Large intestine (tissue), 3 donors: ENCODE results near the gene CRELD1. TPM values are rescaled to one million over a fixed set of nuclear protein-coding genes. Genes with fewer than 3 reads are reported as not detected.

Source experiments
- DNase-seq, 2 donors: peaks; one replicate each; pipeline versions ENCODE4 v3.0.0 to v3.0.0-alpha.2; 2013
- H3K27ac ChIP-seq: one replicate; pipeline ENCODE4 v1.5.1; 2013; ENCODE audit warnings: low read length
- H3K27me3 ChIP-seq: 2 replicates; pipeline ENCODE4 v1.6.1; 2013; ENCODE audit warnings: low read length; ENCODE audit not compliant: control insufficient read depth, insufficient read depth
- H3K36me3 ChIP-seq: 2 replicates; pipeline ENCODE4 v1.6.1; 2013; ENCODE audit warnings: low read length; ENCODE audit not compliant: control insufficient read depth, insufficient read depth
- H3K4me1 ChIP-seq: one replicate; pipeline ENCODE4 v1.6.1; 2013; ENCODE audit warnings: low read length; ENCODE audit not compliant: control insufficient read depth, insufficient read depth
- H3K4me3 ChIP-seq: one replicate; pipeline ENCODE4 v1.5.1; 2013; ENCODE audit warnings: low read length
- H3K9me3 ChIP-seq: one replicate; pipeline ENCODE4 v1.6.1; 2013; ENCODE audit warnings: mild to moderate bottlenecking, low read depth, low read length, moderate library complexity; ENCODE audit not compliant: control insufficient read depth
- WGBS: methylation state at CpG from one replicate; pipeline ENCODE4 v1.1.5; 2013; ENCODE audit warnings: low lambda C conversion rate; ENCODE audit not compliant: insufficient coverage; 5-methylcytosine and 5-hydroxymethylcytosine counted together
- polyA plus RNA-seq: library from polyadenylated mRNA; unstranded; fragments of 120-200 nt; gene quantifications from one replicate; pipeline ENCODE4 v1.2.1, GENCODE V29; 2013

The CRELD1 gene
- polyA plus RNA-seq, 1 donor = 64.8 TPM

- Histone ChIP-seq H3K4me1 (peaks cover 5% of the 10 kb centered on the region), H3K36me3 (peaks cover 30% of the 10 kb centered on the region), H3K4me3 (no peak overlapping the region), H3K9me3 (peaks cover 6% of the 10 kb centered on the region), H3K27me3 (no peaks in the 10 kb centered on the region), H3K27ac (no peak overlapping the region)
- no peak for DNase-seq
- WGBS = 100% methylated on average over 1 of the region's 10 CpGs
Observed at GRCh38 chr3:9945358-9945757, 11.7 kb downstream of the CRELD1 start.

GRCh38 chr3:9946112-9947024 is 12.7 kb downstream of the CRELD1 start:
- Histone ChIP-seq H3K27ac (peak overlapping the region; percentile 69), H3K4me1 (peaks cover 5% of the 10 kb centered on the region), H3K36me3 (peaks cover 23% of the 10 kb centered on the region), H3K9me3 (peaks cover 6% of the 10 kb centered on the region), H3K4me3 (peak overlapping the region; percentile 83), H3K27me3 (peaks cover under 1% of the 10 kb centered on the region)
- WGBS = no CpG with 5 or more reads among the region's 90 CpGs
- DNase-seq = peak; percentile 91 to 93

- Histone ChIP-seq H3K27me3 (peaks cover 5% of the 10 kb centered on the region), H3K27ac (peak overlapping the region; percentile 63), H3K36me3 (peaks cover 22% of the 10 kb centered on the region), H3K9me3 (peaks cover 6% of the 10 kb centered on the region), H3K4me1 (peaks cover 5% of the 10 kb centered on the region), H3K4me3 (peak overlapping the region; percentile 63)
- peak; percentile 74 to 76 for DNase-seq
- no CpG with 5 or more reads among the region's 86 CpGs for WGBS
Observed at GRCh38 chr3:9947025-9947995, 13.7 kb downstream of the CRELD1 start.

GRCh38 chr3:9948586-9948985 is 15.0 kb downstream of the CRELD1 start:
- WGBS = no CpG with 5 or more reads among the region's 3 CpGs

GRCh38 chr3:9949115-9949514 is 15.5 kb downstream of the CRELD1 start:
- no peak overlapping the region for H3K27ac ChIP-seq
- H3K4me3 ChIP-seq = no peak overlapping the region
- no peak for DNase-seq
- peaks cover 6% of the 10 kb centered on the region for H3K9me3 ChIP-seq
- WGBS = no CpG with 5 or more reads among the region's 7 CpGs
- peaks cover 11% of the 10 kb centered on the region for H3K36me3 ChIP-seq
- H3K27me3 ChIP-seq = peaks cover 5% of the 10 kb centered on the region
- H3K4me1 ChIP-seq = peaks cover 5% of the 10 kb centered on the region

More at GRCh38 chr3:9948586-9948985, 15.0 kb downstream of the CRELD1 start:
- H3K4me3 ChIP-seq = no peak overlapping the region
- peaks cover 6% of the 10 kb centered on the region for H3K9me3 ChIP-seq
- H3K27ac ChIP-seq = no peak overlapping the region
- peaks cover 5% of the 10 kb centered on the region for H3K27me3 ChIP-seq
- H3K36me3 ChIP-seq = peaks cover 14% of the 10 kb centered on the region
- DNase-seq = no peak
- H3K4me1 ChIP-seq = peaks cover 5% of the 10 kb centered on the region

- Histone ChIP-seq H3K4me3 (no peak overlapping the region), H3K4me1 (peaks cover 5% of the 10 kb centered on the region), H3K27me3 (peaks cover 5% of the 10 kb centered on the region), H3K36me3 (peaks cover 6% of the 10 kb centered on the region), H3K9me3 (peaks cover 6% of the 10 kb centered on the region), H3K27ac (no peak overlapping the region)
- no peak for DNase-seq
- no CpG with 5 or more reads among the region's 9 CpGs for WGBS
Observed at GRCh38 chr3:9949626-9950025, 16.0 kb downstream of the CRELD1 start.

GRCh38 chr3:9951126-9951525 is 17.5 kb downstream of the CRELD1 start:
- DNase-seq = no peak
- Histone ChIP-seq H3K9me3 (peaks cover 6% of the 10 kb centered on the region), H3K4me1 (peaks cover 1% of the 10 kb centered on the region), H3K36me3 (peaks cover 6% of the 10 kb centered on the region), H3K27me3 (peaks cover 5% of the 10 kb centered on the region), H3K4me3 (no peak overlapping the region), H3K27ac (no peak overlapping the region)
- WGBS = no CpG with 5 or more reads among the region's 7 CpGs

GRCh38 chr3:9951598-9951961 is 17.9 kb downstream of the CRELD1 start:
- H3K27me3 ChIP-seq = peaks cover 5% of the 10 kb centered on the region
- peaks cover 6% of the 10 kb centered on the region for H3K36me3 ChIP-seq
- H3K4me1 ChIP-seq = no peaks in the 10 kb centered on the region
- H3K27ac ChIP-seq = no peak overlapping the region
- peak overlapping the region; percentile 33 for H3K4me3 ChIP-seq
- DNase-seq = no peak
- no CpG with 5 or more reads among the region's 10 CpGs for WGBS
- peaks cover 6% of the 10 kb centered on the region for H3K9me3 ChIP-seq

- peaks cover 6% of the 10 kb centered on the region for H3K36me3 ChIP-seq
- 60% methylated on average over 1 of the region's 52 CpGs for WGBS
- no peak within 1 kb of the TSS for H3K27ac ChIP-seq
- H3K27me3 ChIP-seq = peaks cover 5% of the 10 kb centered on the region
- no peaks in the 10 kb centered on the region for H3K4me1 ChIP-seq
- peaks cover 6% of the 10 kb centered on the region for H3K9me3 ChIP-seq
- H3K4me3 ChIP-seq = peak within 1 kb of the TSS; percentile 33
- peak; percentile 19 to 33 for DNase-seq
Observed at GRCh38 chr3:9951962-9952805, 18.6 kb downstream of the CRELD1 start, which contains the start of gene PRRT3. TSS of gene PRRT3 (minus strand) at chr3:9952408. CDS start at chr3:9950115, 2,293 bp downstream.
